Stimulated activated CD4-positive, alpha-beta T cell treated with anti-CD3 and anti-CD28 coated beads, Interleukin-2, amount 100 ng/mL, for 24 hours (primary cell): ENCODE results near the gene HYPK.

Experiments used
- DNase-seq, 2 donors: peaks; one replicate each; pipeline ENCODE4 v3.0.0-alpha.2; 2020

Gene HYPK

DNA sequence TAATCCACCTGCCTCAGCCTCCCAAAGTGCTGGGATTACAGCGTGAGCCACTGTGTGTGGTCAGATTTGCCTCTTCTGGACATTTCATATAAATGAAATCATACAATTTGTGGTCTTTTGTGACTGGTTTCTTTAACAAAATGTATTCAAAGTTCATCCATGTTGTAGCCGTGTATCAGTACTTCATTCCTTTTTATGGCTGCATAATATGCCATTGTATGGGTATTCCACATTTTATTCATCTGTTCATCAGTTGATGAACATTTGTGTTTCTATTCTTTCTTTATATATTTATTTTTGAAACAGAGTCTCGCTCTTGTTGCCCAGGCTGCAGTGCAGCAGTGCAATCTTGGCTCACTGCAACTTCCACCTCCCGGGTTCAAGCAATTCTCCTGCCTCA is 52.2 kb downstream of the HYPK start:
- DNase-seq = no peak
